Stimulated activated CD4-positive, alpha-beta T cell treated with anti-CD3 and anti-CD28 coated beads, Interleukin-15, amount 100 ng/mL, for 48 hours (primary cell): Measurements from ENCODE around the gene BNC1.

Experiments used
- DNase-seq, 2 donors: peaks; one replicate each; pipeline ENCODE4 v3.0.0-alpha.2; 2020; ENCODE audit warnings: low read depth in 2 of 2

Gene BNC1

GRCh38 chr15:83284559-83285283 is at the start of gene BNC1:
Gene BNC1, minus strand, starts transcription at chr15:83284664. Its CDS starts 36 bp downstream, at chr15:83284628.
- no peak for DNase-seq

GRCh38 chr15:83327041-83327440 is 42.6 kb upstream of the BNC1 start:
- DNase-seq = no peak

- DNase-seq = no peak
Observed at GRCh38 chr15:83324799-83325198, 40.3 kb upstream of the BNC1 start.

GRCh38 chr15:83323296-83323711 is 38.8 kb upstream of the BNC1 start:
- no peak for DNase-seq

- DNase-seq = no peak
Observed at GRCh38 chr15:83322691-83323090, 38.2 kb upstream of the BNC1 start.

- DNase-seq = no peak
Observed at GRCh38 chr15:83322061-83322460, 37.6 kb upstream of the BNC1 start.

GRCh38 chr15:83320844-83321243 is 36.4 kb upstream of the BNC1 start:
- no peak for DNase-seq

GRCh38 chr15:83320404-83320803 is 35.9 kb upstream of the BNC1 start:
- no peak for DNase-seq

- DNase-seq = no peak
Observed at GRCh38 chr15:83319771-83320170, 35.3 kb upstream of the BNC1 start.

GRCh38 chr15:83318861-83319415 is 34.5 kb upstream of the BNC1 start:
- DNase-seq = no peak

GRCh38 chr15:83318036-83318435 is 33.6 kb upstream of the BNC1 start:
- no peak for DNase-seq

- no peak for DNase-seq
Observed at GRCh38 chr15:83312071-83312470, 27.6 kb upstream of the BNC1 start.

- no peak for DNase-seq
Observed at GRCh38 chr15:83310521-83311456, 26.3 kb upstream of the BNC1 start.

GRCh38 chr15:83308671-83309070 is 24.2 kb upstream of the BNC1 start:
- DNase-seq = no peak

- DNase-seq = no peak
Observed at GRCh38 chr15:83306561-83306960, 22.1 kb upstream of the BNC1 start.

- DNase-seq = no peak
Observed at GRCh38 chr15:83305704-83306291, 21.3 kb upstream of the BNC1 start.

GRCh38 chr15:83304861-83305703 is 20.6 kb upstream of the BNC1 start:
- no peak for DNase-seq

- DNase-seq = no peak
Observed at GRCh38 chr15:83303535-83303934, 19.1 kb upstream of the BNC1 start.

- no peak for DNase-seq
Observed at GRCh38 chr15:83300826-83301225, 16.4 kb upstream of the BNC1 start.

- no peak for DNase-seq
Observed at GRCh38 chr15:83299462-83299861, 15.0 kb upstream of the BNC1 start.

GRCh38 chr15:83295417-83295816 is 11.0 kb upstream of the BNC1 start:
- no peak for DNase-seq
